8988T (cell line): ENCODE data around the gene LHB.
"Not testable (repeated sequence)": the region's sequence is repeated elsewhere in the genome, so short reads cannot be mapped to it uniquely, and the experiment has no call there.

ENCODE experiments used
- DNase-seq: peaks from one replicate; pipeline ENCODE4 v3.0.0; 2011

Gene LHB

GRCh38 chr19:49038111-49038510, 21.2 kb upstream of the LHB start:
- DNase-seq, result not testable (repeated sequence)

- DNase-seq, result not testable (repeated sequence)
Observed at GRCh38 chr19:49036815-49037214, 19.9 kb upstream of the LHB start, which contains the start of gene CGB1. Gene CGB1, minus strand, starts transcription at chr19:49036895. Its CDS starts 184 bp downstream, at chr19:49036711.

- not testable (repeated sequence) for DNase-seq
Observed at GRCh38 chr19:49031642-49032301, 14.9 kb upstream of the LHB start, which contains the start of gene CGB2. Gene CGB2, plus strand, starts transcription at chr19:49031890. Its CDS starts 206 bp downstream, at chr19:49032096.

- not testable (repeated sequence) for DNase-seq
Observed at GRCh38 chr19:49030323-49030722, 13.4 kb upstream of the LHB start.

- DNase-seq, result not testable (repeated sequence)
Observed at GRCh38 chr19:49029749-49030148, 12.9 kb upstream of the LHB start.

- DNase-seq, result not testable (repeated sequence)
Observed at GRCh38 chr19:49028686-49029085, 11.8 kb upstream of the LHB start.

GRCh38 chr19:49025599-49025998, 8.7 kb upstream of the LHB start:
- not testable (repeated sequence) for DNase-seq

GRCh38 chr19:49025088-49025487, 8.2 kb upstream of the LHB start:
- not testable (repeated sequence) for DNase-seq

- DNase-seq, result not testable (repeated sequence)
Observed at GRCh38 chr19:49024233-49024632, 7.3 kb upstream of the LHB start, which contains the start of gene CGB3. Gene CGB3, minus strand, starts transcription at chr19:49024333. Its CDS starts 362 bp downstream, at chr19:49023971.

GRCh38 chr19:49022116-49022515, 5.2 kb upstream of the LHB start:
- no peak for DNase-seq

- no peak for DNase-seq
Observed at GRCh38 chr19:49020931-49021895, 4.3 kb upstream of the LHB start.

GRCh38 chr19:49020342-49020741, 3.5 kb upstream of the LHB start:
- no peak for DNase-seq

- no peak for DNase-seq
Observed at GRCh38 chr19:49019242-49019932, 2.5 kb upstream of the LHB start.

- not testable (repeated sequence) for DNase-seq
Observed at GRCh38 chr19:49018388-49019241, 1.7 kb upstream of the LHB start.

- DNase-seq, result no peak
Observed at GRCh38 chr19:49017666-49018351, 918 bp upstream of the LHB start.

- no peak for DNase-seq
Observed at GRCh38 chr19:49016067-49016839, 638 bp downstream of the LHB start.

- no peak for DNase-seq
Observed at GRCh38 chr19:49014870-49015255, 2.0 kb downstream of the LHB start.

GRCh38 chr19:49014123-49014869, 2.6 kb downstream of the LHB start:
- DNase-seq, result no peak

- DNase-seq, result no peak
Observed at GRCh38 chr19:49011194-49011593, 5.7 kb downstream of the LHB start.

- DNase-seq, result no peak
Observed at GRCh38 chr19:49010453-49010852, 6.4 kb downstream of the LHB start.
